Left lobe of liver (tissue), 2 donors: ENCODE measurements around the gene TRIM29. TPM values are rescaled to one million over a fixed set of nuclear protein-coding genes. Genes with fewer than 3 reads are reported as not detected.
A peak's percentile ranks its signal among the peaks of the same experiment; 100 is the strongest.

ENCODE experiments used
- ATAC-seq: fragments of 200-7000 bp; cut with Tn5 transposase; one replicate; pipeline ENCODE4 v1.9.1; 2020; ENCODE audit warnings: mild to moderate bottlenecking, moderate library complexity
- DNase-seq: peaks from one replicate; pipeline ENCODE4 v3.0.0-alpha.2; 2020; ENCODE audit warnings: low spot score
- total RNA-seq: library from RNA; stranded (reverse); gene quantifications from one replicate; pipeline ENCODE4 v1.2.1, GENCODE V29; 2021
- donor health status: DM: no; HTN: no; CAD: no; lungs with moderate emphysema.
- donor health status: DM: no; HTN: yes; CAD: no.

Gene TRIM29
- total RNA-seq, 1 donor from 2014 or later = 2.3 TPM

DNA sequence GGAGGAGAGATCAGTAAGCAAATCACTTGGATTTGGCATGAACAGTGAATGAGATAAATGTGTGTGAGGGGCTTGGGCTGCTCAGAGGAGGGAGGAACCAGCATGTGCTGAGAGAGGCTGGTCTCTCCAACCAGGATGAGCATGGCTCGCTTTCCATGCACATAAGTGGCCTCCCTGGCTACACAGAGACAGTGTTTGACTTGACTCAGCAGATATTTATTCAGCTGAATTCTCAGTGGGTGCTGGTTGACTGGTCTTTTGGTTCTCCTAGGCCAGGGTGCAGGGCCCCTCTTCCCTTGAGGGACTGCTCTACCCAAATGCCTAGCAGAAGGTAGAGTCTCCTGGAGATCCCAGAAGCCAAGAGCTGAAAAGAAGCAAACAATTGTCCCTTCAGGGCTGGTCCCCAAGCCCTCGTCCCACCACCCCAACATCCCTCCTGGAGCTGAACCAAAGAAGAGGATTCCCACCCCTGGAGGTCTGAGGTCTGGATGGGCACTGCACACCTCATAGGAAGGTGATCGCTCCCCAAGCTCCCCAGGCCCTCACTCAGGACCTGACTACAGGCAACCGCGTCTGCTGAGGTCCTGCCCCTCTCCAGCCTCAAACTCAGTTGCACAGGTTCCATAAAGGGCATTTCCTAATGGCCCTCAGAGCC lies 3.3 kb upstream of the TRIM29 start:
- peak; percentile 24 for DNase-seq
- no peak for ATAC-seq

GRCh38 chr11:120139316-120140069 lies 1.6 kb upstream of the TRIM29 start:
- DNase-seq (peak; percentile 35), ATAC-seq (no peak)

GRCh38 chr11:120137187-120137610 lies 714 bp downstream of the TRIM29 start:
- peak; percentile 41 for DNase-seq
- ATAC-seq = no peak

- no peak for ATAC-seq
- peak; percentile 8 for DNase-seq
Measured at GRCh38 chr11:120136356-120136755, 1.6 kb downstream of the TRIM29 start.

DNA sequence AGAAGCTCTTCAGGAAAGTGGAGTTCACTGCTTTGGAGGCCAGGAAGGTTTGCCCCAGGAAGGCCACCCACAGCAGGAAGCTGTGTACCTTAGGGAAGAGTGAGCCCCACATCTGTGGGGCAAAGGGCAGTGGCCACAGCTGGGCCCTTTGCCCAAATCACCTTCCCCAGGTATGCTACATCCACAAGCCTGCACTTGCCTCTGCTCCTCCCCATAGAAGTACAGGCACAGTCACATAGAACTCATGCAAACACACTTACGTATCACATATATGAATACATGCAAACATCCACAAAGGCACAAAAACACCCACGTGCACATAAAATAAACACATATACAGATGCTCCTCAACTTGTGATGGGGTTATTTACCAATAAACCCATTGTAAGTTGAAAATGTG lies 2.1 kb downstream of the TRIM29 start:
- DNase-seq = peak; percentile 33
- no peak for ATAC-seq

DNA sequence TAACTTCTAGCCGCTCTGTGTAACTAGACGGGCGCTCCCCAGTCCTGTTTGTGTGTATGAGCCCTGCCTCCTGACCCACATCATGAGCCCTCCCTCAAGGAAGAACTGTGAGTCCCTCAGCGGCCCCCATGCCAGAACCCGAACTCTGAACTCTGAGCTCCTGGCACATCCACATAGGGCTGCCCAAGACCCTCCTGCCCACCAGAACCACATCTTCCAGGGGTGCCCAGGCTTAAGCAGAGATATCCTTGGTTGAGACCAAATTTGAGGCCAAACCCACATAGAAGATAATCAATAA lies 3.0 kb downstream of the TRIM29 start:
- DNase-seq (peak; percentile 24), ATAC-seq (no peak)

DNA sequence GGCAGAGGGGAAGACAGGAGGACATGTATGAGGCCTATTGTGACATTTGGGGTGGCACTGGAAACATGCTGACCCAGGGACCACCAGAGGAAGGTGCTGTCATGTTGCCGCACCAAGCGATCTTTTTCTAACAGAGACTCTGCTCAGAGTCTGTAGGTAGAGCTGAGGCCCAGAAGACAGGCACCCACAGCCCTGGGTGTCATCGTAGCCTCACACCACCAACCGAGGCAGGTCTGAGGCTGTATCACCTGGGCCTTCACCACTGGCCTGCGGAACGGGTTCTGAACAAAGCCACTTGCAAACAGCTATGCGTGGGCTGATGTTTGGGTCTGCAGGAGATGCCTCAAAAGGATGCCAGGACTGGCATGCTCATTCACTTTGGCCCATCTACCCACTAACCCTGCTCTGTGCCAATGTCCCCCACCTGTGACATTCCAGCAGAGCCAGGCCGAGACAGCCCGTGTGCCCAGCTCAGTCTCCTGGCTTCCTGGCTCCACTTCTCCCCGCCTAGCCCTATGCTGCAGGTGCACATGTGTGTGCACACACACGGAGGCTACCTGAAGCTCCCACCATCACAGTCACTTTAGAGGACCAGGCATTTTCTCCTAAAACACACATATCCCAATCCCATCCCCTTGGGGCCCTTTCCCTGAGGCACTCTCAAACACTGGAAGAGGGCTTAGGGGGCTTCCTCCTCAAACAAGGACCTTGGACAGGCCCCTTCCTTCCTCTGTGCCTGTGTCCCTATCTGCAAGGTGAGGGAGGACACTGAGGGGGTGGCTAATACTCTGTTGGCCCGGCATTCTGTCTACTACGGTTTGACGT lies 3.6 kb downstream of the TRIM29 start:
- DNase-seq (peak; percentile 28), ATAC-seq (no peak)

GRCh38 chr11:120133216-120134105 lies 4.5 kb downstream of the TRIM29 start:
- no peak for ATAC-seq
- peak; percentile 29 for DNase-seq

- ATAC-seq = no peak
Measured at GRCh38 chr11:120132645-120133185, 5.2 kb downstream of the TRIM29 start.

DNA sequence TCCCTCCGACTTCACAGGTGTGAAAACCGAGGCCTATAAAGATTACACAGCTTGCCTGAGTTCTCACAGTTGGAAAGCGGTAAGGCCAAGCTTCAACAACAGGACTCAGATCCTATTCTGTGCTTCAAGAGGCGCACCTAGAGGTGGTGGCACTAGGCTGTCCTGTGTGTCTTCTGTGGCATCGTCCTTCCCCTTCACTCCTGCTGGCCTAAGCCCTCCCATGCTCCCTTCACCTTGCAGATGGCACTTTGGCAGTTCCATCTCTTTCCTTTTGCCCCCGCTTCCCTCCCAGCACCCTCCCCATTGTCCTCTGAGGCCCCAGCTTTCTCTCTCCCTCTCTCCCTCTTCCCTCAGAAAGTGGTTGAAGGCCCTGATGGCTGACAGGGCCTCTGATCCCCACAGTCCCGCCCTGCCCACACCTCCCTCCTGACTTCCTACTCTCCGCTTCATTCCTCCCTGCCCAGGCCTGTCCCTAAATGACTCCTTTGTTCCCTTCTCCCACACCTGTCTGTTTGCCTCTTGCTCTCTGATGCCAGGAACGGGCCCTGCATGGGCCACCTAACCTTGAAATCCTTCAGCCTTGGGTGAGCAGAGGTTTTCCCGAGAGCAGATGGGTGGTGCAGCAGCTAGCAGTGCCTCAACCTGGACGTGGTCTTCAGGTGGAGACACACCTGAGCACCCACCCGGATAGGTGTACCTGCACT lies 5.8 kb downstream of the TRIM29 start:
- ATAC-seq = no peak

More at GRCh38 chr11:120132645-120133185, 5.2 kb downstream of the TRIM29 start:
- DNase-seq = peak; percentile 10

GRCh38 chr11:120130991-120131760 lies 6.7 kb downstream of the TRIM29 start:
- ATAC-seq = no peak
- DNase-seq = no peak

More for the DNA sequence above, 5.8 kb downstream of the TRIM29 start:
- peak; percentile 23 for DNase-seq

- no peak for ATAC-seq
- no peak for DNase-seq
Measured at GRCh38 chr11:120130176-120130980, 7.5 kb downstream of the TRIM29 start.

DNA sequence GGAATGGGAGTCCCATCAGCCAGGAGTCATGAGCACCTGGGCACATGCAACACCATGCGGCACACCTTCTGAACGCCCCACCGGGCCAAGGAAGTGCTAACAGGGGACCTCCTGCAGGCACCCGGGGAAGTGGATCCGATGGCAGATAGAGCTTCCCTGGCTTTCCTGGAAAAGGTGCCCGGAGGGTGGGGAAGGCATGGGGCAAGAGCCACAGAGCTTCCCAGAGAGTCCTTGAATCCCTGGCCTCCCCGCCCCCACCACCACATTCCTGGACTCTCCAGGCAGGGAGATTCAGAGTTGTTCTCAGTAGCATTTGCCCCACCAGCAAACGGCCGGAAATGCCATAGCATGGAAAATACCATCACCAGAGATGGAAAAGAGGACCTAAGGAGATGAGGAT lies 8.3 kb downstream of the TRIM29 start:
- ATAC-seq (no peak), DNase-seq (no peak)

DNA sequence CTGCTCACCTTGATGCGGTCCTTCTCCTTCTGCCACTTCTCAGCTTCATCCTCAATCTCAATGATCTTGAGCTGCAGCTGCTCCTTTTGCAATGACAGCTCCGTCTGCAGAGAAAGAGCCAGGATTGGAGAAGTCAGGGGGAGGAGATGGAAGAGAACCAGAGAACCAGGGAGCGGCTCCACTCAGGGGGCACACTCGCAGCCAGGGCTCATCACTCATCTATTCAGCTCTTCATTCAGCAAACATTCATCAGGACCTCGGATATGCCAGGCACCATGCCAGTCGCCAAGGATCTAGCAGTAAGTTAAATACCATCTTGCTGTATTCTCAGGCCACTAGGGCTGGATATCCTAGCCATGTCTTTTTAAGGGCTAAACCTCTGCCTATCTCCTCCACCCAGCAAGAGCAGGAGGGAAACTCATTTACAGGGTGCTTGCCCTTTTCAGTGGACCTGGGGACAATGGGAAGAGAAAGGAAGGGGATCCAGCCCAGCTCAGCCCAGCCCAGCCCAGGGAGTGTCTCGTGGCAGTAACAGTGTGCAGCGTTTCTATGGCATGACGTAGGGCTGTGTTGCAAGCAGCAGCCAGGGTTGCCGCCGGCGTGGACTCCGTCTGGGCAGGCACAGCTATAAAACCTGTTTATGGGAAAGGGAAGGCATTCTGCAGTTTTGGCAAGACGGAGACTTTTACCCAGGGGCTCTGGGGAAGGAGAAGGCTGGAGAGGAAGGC lies 9.4 kb downstream of the TRIM29 start:
- ATAC-seq (peak; percentile 34), DNase-seq (no peak)

DNA sequence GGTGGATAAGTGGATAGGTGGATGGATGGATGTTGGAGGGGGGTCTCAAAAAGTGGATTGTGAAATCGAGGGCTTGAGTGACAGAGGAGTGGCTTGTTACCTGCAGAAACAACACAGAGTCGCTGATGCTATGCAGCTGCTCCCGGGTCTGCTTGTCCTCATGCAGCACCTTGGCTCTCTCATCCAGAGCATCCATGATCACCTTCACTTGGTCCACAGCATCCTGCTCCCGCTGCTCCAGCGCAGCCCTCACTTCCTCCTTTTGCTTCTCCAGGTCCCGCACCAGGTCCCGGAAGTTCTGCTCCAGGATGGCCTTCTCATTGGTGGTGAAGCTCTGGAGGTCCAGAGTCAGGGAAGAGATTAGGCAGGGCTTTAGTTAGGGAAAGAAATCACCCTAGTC lies 10.7 kb downstream of the TRIM29 start:
- DNase-seq = no peak
- no peak for ATAC-seq

GRCh38 chr11:120126620-120127019 lies 11.3 kb downstream of the TRIM29 start:
- DNase-seq (no peak), ATAC-seq (no peak)

GRCh38 chr11:120125509-120125908 lies 12.4 kb downstream of the TRIM29 start:
- ATAC-seq = no peak
- no peak for DNase-seq
